Central memory CD8-positive, alpha-beta T cell (primary cell): Measurements from ENCODE around the gene SELE.
"Not testable (repeated sequence)": the region's sequence is repeated elsewhere in the genome, so short reads cannot be mapped to it uniquely, and the experiment has no call there.

Source experiments
- ATAC-seq: fragments of 150-1000 bp; cut with Tn5 transposase; replicated peaks from 2 replicates; pipeline ENCODE4 v1.10.0; 2022; ENCODE audit warnings: mild to moderate bottlenecking, moderate FRiP score, moderate number of reproducible peaks; ENCODE audit not compliant: poor library complexity, severe bottlenecking; ENCODE audit errors: extremely low read depth
- DNase-seq, 2 donors: peaks; one replicate each; pipeline ENCODE4 v3.0.0; 2021; ENCODE audit warnings: low spot score in 2 of 2
- H3K27ac Mint-ChIP-seq: one replicate; pipeline ENCODE4 v1.8.0; 2022; ENCODE audit warnings: low read depth, mild to moderate bottlenecking, moderate library complexity, mixed read lengths
- H3K27me3 Mint-ChIP-seq: one replicate; pipeline ENCODE4 v1.8.0; 2022; ENCODE audit warnings: mixed read lengths
- H3K36me3 Mint-ChIP-seq: one replicate; pipeline ENCODE4 v1.8.0; 2022; ENCODE audit warnings: mild to moderate bottlenecking, moderate library complexity, mixed read lengths; ENCODE audit not compliant: insufficient read depth
- H3K4me1 Mint-ChIP-seq: one replicate; pipeline ENCODE4 v1.8.0; 2022; ENCODE audit warnings: mixed read lengths
- H3K4me3 Mint-ChIP-seq: one replicate; pipeline ENCODE4 v1.8.0; 2022; ENCODE audit warnings: mild to moderate bottlenecking, moderate library complexity, mixed read lengths
- H3K9me3 Mint-ChIP-seq: one replicate; pipeline ENCODE4 v1.8.0; 2022; ENCODE audit warnings: mixed read lengths

The SELE gene

DNA sequence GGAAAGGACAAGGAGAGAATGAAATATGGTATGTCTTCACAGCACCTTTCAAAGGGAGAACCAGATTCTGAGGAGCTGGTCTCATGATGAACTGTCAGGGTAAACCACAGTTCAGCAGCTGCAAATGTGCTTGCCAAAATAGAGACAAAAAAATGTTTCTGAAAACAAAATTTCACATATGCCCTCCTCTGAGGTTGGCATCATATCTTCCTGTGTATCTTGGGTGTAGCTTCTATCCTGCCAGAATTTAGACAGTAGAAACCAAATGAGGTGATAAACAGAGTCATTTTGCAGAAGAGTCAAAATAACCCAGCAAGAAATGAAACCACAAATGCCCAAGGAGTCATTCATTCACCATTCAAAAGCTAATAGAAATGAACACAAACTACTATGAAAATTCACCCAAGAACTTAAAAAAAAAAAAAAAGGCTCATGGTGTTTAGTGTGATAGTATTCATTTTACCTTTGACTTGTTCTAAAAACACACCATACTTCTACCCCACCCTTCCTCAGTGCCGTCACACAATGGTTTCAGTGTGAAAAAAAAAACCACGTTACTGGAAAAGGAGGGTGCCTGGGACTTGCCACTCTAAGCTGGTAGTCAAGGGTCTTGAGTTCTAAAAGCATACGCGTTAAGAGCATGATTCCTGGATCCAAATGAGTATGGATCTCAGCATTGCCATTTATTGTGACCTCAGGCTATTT, 41.0 kb downstream of the SELE start:
- H3K27ac Mint-ChIP-seq = peak overlapping the region; percentile 82
- H3K4me3 Mint-ChIP-seq = peak overlapping the region; percentile 71
- ATAC-seq = peak; percentile 70
- peak in 1 of 2 donors; percentile 53 for DNase-seq
- H3K9me3 Mint-ChIP-seq = no peaks in the 10 kb centered on the region
- H3K36me3 Mint-ChIP-seq = peaks cover 46% of the 10 kb centered on the region
- peaks cover 76% of the 10 kb centered on the region for H3K4me1 Mint-ChIP-seq
- H3K27me3 Mint-ChIP-seq = no peaks in the 10 kb centered on the region

DNA sequence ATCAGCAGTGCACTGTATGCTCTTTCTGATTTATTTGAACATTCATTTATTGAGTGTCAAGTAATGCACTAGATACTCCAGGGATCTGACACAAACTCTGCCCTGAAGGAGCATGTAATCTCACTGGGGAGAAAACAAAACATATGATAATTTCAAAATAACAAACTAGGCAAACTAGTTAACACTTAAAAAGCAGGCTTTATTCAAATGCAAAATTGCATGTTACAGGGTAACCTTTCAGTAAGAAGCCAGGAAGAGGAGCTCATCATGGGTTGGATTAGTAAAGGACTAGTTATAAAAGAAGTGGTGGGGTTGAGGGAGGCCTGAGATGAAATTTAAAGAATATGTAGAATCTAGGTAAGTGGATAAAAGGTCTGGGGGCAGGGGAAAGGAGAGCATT, 43.4 kb downstream of the SELE start:
- no peak for ATAC-seq
- no peaks in the 10 kb centered on the region for H3K27me3 Mint-ChIP-seq
- H3K9me3 Mint-ChIP-seq = no peaks in the 10 kb centered on the region
- peaks cover 32% of the 10 kb centered on the region for H3K36me3 Mint-ChIP-seq
- peaks cover 59% of the 10 kb centered on the region for H3K4me1 Mint-ChIP-seq
- peak overlapping the region; percentile 71 for H3K4me3 Mint-ChIP-seq
- H3K27ac Mint-ChIP-seq = peak overlapping the region; percentile 82
- DNase-seq = no peak

DNA sequence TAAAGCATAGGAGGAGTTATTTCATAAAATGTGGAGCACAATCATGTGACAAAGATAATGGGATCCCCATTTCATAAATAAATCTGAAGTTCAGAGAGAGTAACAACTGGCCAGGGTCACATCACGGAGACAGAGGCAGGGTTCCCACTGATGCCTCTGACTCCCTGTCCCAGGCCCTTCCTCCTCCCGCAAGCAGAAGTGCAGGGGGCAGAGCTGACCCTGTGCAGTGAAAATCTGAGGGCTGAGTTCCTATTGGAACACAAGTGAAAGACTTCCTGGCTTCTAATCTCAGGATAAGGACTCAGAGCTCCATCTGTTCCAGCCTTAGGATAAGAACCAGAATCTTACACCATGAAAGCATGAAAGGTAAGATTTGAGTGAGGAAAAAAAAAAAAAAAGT, 44.5 kb downstream of the SELE start:
- Mint-ChIP-seq H3K36me3 (peaks cover 31% of the 10 kb centered on the region), H3K4me1 (peaks cover 48% of the 10 kb centered on the region), H3K9me3 (no peaks in the 10 kb centered on the region), H3K4me3 (no peak overlapping the region), H3K27me3 (no peaks in the 10 kb centered on the region), H3K27ac (no peak overlapping the region)
- DNase-seq = no peak
- ATAC-seq = no peak

DNA sequence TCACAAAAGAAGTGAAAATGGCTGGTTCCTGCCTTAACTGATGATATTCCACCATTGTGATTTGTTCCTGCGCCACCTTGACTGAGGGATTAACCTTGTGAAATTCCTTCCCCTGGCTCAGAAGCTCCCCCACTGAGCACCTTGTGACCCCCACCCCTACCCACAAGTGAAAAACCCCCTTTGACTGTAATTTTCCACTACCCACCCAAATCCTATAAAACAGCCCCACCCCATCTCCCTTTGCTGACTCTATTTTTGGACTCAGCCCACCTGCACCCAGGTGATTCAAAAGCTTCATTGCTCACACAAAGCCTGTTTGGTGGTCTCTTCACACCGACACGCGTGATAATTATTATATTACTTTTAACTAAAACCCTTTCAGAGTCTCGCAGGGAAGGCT, 45.5 kb downstream of the SELE start:
- H3K4me3 Mint-ChIP-seq = not testable (repeated sequence)
- peaks cover 38% of the 10 kb centered on the region for H3K4me1 Mint-ChIP-seq

DNA sequence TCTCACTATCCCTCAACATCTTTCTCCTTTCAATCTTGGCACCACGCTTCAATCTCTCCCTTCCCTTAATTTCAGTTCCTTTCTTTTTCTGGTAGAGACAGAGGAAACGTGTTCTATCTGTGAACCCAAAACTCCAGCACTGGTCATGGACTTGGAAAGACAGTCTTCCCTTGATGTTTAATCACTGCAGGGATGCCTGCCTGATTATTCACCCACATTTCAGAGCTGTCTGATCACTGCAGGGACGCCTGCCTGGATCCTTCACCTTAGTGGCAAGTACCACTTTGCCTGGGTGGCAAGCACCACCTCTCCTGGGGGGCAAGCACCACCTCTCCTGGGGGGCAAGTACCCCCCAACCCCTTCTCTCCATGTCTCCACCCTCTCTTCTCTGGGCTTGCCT, 50.2 kb downstream of the SELE start:
- H3K4me1 Mint-ChIP-seq = peaks cover 24% of the 10 kb centered on the region
- H3K4me3 Mint-ChIP-seq = no peak overlapping the region
- H3K9me3 Mint-ChIP-seq = no peaks in the 10 kb centered on the region
- no peaks in the 10 kb centered on the region for H3K36me3 Mint-ChIP-seq
- no peak for DNase-seq
- H3K27me3 Mint-ChIP-seq = no peaks in the 10 kb centered on the region
- no peak for ATAC-seq
- no peak overlapping the region for H3K27ac Mint-ChIP-seq

More for the DNA sequence above, 45.5 kb downstream of the SELE start:
- not testable (repeated sequence) for H3K27me3 Mint-ChIP-seq, DNase-seq, ATAC-seq, H3K9me3 Mint-ChIP-seq, H3K27ac Mint-ChIP-seq
- H3K36me3 Mint-ChIP-seq = peaks cover 29% of the 10 kb centered on the region

DNA sequence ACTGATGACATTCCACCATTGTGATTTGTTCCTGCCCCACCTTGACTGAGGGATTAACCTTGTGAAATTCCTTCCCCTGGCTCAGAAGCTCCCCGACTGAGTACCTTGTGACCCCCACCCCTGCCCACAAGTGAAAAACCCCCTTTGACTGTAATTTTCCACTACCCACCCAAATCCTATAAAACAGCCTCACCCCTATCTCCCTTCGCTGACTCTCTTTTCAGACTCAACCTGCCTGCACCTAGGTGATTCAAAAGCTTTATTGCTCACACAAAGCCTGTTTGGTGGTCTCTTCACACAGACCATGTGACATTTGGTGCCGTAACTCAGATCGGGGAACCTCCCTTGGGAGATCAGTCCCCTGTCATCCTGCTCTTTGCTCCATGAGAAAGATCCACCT, 50.7 kb downstream of the SELE start:
- not testable (repeated sequence) for ATAC-seq, H3K9me3 Mint-ChIP-seq, H3K27ac Mint-ChIP-seq, H3K4me3 Mint-ChIP-seq, DNase-seq, H3K27me3 Mint-ChIP-seq, H3K36me3 Mint-ChIP-seq
- peaks cover 24% of the 10 kb centered on the region for H3K4me1 Mint-ChIP-seq

DNA sequence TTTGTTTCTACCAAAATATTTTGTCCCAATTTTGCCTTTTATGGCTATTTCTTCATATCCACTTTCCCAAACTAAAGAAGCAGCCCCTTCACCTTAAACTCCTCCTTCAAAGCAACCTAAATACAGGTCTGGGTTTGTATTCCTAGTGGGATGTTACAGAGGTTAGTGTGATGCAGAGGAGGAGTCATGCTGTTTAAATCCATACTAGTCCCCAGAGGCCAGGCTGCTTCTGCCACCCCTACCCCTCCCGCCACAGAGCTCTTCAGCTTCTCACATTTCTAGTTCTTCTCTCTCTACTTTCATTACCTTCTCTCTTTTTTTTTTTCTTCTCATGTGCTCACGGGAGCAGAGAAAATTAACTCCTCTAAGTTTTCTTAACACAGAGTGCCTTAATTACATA, 51.8 kb downstream of the SELE start:
- H3K36me3 Mint-ChIP-seq = no peaks in the 10 kb centered on the region
- no peak overlapping the region for H3K4me3 Mint-ChIP-seq
- H3K9me3 Mint-ChIP-seq = no peaks in the 10 kb centered on the region
- peaks cover 24% of the 10 kb centered on the region for H3K4me1 Mint-ChIP-seq
- ATAC-seq (no peak), DNase-seq (no peak)
- H3K27ac Mint-ChIP-seq = peak overlapping the region; percentile 85
- no peaks in the 10 kb centered on the region for H3K27me3 Mint-ChIP-seq

DNA sequence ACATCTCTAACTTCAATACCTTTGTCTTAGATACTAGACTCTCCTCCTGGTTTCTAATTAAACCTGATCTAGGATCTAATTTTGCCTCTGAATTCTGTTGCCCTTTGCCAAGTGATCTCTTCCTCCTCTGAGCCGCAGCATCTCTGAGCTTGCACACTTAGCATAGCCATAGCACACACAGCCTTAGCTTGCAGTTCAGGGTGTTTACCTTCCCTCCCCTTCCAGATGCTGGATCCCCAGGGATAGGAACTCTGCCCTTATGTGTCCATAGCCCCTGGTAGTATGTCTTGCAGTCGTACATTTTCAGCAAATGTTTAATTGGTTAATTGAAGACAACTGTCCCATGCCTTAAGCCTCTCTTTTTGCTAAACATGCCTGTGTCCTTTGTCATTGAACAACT, 52.7 kb downstream of the SELE start:
- Mint-ChIP-seq H3K27ac (peak overlapping the region; percentile 68), H3K27me3 (no peaks in the 10 kb centered on the region), H3K4me3 (peak overlapping the region; percentile 33), H3K9me3 (no peaks in the 10 kb centered on the region), H3K36me3 (peaks cover 2% of the 10 kb centered on the region), H3K4me1 (peaks cover 33% of the 10 kb centered on the region)
- ATAC-seq = no peak
- DNase-seq = no peak

DNA sequence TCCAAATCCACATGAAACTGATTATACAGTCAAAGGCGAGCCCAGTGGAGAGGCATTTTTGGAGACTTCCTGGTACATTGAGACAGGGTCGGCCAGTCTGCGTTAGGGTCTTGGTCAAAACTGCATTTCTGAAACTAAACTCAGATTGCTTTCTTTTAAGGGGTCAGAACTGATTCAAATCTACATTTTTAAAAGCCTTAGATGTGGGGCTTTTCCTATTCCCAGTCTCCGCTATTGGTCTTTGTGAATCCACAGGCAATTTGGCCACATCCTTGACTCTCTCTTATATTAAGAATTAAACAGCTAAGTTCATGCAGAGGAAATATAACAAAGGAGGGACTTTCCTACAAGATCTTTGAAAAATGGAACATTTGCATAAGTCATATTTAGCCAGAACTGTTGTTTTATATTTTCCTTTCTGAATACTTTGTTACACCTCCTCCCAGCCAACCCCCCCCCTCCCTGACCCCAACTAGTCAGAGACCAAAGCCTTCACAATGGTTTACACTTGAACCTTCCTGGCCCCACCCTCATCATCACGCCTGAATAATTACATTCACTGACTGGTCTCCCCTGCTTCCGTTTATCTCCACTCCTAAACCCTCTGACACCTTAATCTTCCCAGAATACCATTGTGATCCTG, 53.4 kb downstream of the SELE start:
- H3K36me3 Mint-ChIP-seq = peaks cover 2% of the 10 kb centered on the region
- no peaks in the 10 kb centered on the region for H3K27me3 Mint-ChIP-seq
- H3K4me3 Mint-ChIP-seq = peak overlapping the region; percentile 33
- H3K9me3 Mint-ChIP-seq = no peaks in the 10 kb centered on the region
- ATAC-seq (peak; percentile 28), DNase-seq (no peak)
- peak overlapping the region; percentile 68 for H3K27ac Mint-ChIP-seq
- peaks cover 40% of the 10 kb centered on the region for H3K4me1 Mint-ChIP-seq

DNA sequence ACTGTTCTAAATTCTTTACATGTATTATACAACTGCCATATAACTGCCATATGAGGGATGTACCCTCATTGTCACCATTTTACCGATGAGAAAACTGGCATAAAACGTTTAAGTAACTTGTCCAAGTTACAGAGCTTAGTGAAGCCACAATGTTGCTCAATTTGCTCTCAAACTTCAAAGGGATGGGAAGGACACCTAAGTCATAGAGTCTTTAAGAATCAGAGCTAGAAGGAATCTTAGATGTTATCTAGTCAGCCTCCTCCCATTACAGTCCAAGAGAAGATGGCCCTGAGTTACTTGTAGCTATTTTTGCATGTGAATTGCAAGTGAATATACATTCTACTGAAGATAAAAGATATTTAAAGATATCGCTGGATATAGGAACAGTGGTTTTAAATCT, 54.2 kb downstream of the SELE start:
- Mint-ChIP-seq H3K27ac (no peak overlapping the region), H3K9me3 (no peaks in the 10 kb centered on the region), H3K36me3 (peaks cover 2% of the 10 kb centered on the region), H3K27me3 (no peaks in the 10 kb centered on the region), H3K4me3 (no peak overlapping the region), H3K4me1 (peaks cover 45% of the 10 kb centered on the region)
- DNase-seq (no peak), ATAC-seq (no peak)

DNA sequence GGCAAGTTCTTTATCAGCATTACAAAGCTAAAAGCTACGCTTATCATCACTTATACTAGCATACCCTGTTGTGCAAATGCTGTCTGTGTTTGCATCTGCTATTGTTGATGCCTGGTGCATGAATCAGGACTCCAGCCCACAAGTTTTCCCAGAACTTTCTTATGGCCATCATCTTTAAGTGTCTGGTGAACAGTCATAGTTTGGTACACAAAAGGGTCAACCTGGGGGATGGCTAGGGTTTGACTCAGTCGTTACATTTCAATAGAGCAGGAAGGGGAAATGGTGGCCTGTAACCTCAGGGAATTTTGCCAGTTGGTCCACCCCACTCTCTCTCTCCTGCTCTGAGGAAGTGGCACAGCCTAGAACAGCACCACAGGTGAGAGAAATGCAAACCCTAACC, 57.9 kb downstream of the SELE start:
- DNase-seq (no peak), ATAC-seq (no peak)
- H3K27me3 Mint-ChIP-seq = no peaks in the 10 kb centered on the region
- H3K9me3 Mint-ChIP-seq = no peaks in the 10 kb centered on the region
- peaks cover 37% of the 10 kb centered on the region for H3K4me1 Mint-ChIP-seq
- no peak overlapping the region for H3K27ac Mint-ChIP-seq
- H3K36me3 Mint-ChIP-seq = peaks cover 2% of the 10 kb centered on the region
- no peak overlapping the region for H3K4me3 Mint-ChIP-seq
